Heart left ventricle (tissue), 13 donors: ENCODE data around the gene KCNMA1.

Experiments used
- POLR2A ChIP-seq, 2 donors: fragments of 450-650 bp; IDR thresholded peaks; one replicate each; pipeline ENCODE4 v1.6.1; 2017; ENCODE audit warnings: antibody characterized with exemption in 2 of 2, mild to moderate bottlenecking in 2 of 2, moderate library complexity in 2 of 2
- TF ChIP-seq, protein P1 (sequence below), 12 donors: fragments of 200-600 bp; sonication (generic) in 4 of 12; IDR thresholded peaks; one replicate each; pipeline versions ENCODE4 v1.5.0 to v1.8.0; 2018 to 2022; ENCODE audit warnings: antibody characterized with exemption in 12 of 12, mild to moderate bottlenecking in 5 of 12
- donor health status: ischemic (EF 13 %, LVEDD 7.1; RV severe dilation, severe dysfunction).
- donor health status: DM: no; HTN: yes; CAD: no.
- donor health status: DM: no; HTN: no; CAD: no.
- donor health status: ischemic (EF 25% LVEDD 6.9; RV normal size, moderate dysfunction).
- donor health status: ischemic (EF 25% LVEDD 5.7; RV mildly dilated, moderate dysfunction).
- donor health status: ischemic (EF 35%, LVEDD 5.7; RV mildly dilated, moderate dysfunction).
- donor health status: nonischemic (EF 11% LVEDD 7.7; RV severe dilation, severe dysfunction).
- donor health status: DM: yes; HTN: yes; CAD: no.
- donor health status: PGD.
- donor health status: ischemic (EF 29% LVEDD 5.4; RV normal size, mild dysfunction).
- donor health status: nonischemic (EF 23%, LVEDD 6.1; RV moderate dilation, normal function).

DNA sequence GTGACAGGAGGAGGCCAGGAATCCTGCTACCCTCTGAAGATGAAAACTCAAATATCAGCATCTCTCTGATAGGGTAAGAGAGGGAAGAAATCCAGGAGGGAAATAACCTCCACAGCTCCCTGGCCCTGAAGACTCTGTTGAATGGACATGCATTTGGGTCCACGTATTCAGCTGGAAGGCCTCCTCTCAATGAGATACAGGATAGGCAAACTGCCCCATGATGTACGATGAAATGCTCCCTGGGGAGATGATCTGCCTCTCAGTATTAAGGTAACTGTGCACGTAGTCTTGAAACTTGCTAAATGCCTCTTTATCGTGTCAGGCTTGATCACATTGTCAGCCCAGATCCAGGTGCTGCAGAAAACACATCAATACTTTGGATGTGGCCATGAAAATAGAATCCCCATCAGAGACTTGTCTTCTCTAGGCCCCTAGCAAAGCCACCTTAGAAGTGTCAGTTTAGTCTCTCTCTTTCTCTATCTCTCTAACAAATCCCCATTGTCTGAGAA lies 384.0 kb downstream of the KCNMA1 start:
- TF ChIP-seq, protein P1, sequence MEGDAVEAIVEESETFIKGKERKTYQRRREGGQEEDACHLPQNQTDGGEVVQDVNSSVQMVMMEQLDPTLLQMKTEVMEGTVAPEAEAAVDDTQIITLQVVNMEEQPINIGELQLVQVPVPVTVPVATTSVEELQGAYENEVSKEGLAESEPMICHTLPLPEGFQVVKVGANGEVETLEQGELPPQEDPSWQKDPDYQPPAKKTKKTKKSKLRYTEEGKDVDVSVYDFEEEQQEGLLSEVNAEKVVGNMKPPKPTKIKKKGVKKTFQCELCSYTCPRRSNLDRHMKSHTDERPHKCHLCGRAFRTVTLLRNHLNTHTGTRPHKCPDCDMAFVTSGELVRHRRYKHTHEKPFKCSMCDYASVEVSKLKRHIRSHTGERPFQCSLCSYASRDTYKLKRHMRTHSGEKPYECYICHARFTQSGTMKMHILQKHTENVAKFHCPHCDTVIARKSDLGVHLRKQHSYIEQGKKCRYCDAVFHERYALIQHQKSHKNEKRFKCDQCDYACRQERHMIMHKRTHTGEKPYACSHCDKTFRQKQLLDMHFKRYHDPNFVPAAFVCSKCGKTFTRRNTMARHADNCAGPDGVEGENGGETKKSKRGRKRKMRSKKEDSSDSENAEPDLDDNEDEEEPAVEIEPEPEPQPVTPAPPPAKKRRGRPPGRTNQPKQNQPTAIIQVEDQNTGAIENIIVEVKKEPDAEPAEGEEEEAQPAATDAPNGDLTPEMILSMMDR (IDR thresholded peaks at IDR 0.05), result no peak
- no peak for TF ChIP-seq POLR2A (IDR thresholded peaks at IDR 0.05)
